GM19043 (cell line): ENCODE data around the gene CDH8.
"Not testable (repeated sequence)": the region's sequence is repeated elsewhere in the genome, so short reads cannot be mapped to it uniquely, and the experiment has no call there.

Source experiments
- ATAC-seq: cut with Tn5 transposase; IDR thresholded peaks from one replicate; pipeline ENCODE4 v1.9.1; 2021; ENCODE audit warnings: low read depth; ENCODE audit not compliant: unreplicated experiment

CDH8 gene

DNA sequence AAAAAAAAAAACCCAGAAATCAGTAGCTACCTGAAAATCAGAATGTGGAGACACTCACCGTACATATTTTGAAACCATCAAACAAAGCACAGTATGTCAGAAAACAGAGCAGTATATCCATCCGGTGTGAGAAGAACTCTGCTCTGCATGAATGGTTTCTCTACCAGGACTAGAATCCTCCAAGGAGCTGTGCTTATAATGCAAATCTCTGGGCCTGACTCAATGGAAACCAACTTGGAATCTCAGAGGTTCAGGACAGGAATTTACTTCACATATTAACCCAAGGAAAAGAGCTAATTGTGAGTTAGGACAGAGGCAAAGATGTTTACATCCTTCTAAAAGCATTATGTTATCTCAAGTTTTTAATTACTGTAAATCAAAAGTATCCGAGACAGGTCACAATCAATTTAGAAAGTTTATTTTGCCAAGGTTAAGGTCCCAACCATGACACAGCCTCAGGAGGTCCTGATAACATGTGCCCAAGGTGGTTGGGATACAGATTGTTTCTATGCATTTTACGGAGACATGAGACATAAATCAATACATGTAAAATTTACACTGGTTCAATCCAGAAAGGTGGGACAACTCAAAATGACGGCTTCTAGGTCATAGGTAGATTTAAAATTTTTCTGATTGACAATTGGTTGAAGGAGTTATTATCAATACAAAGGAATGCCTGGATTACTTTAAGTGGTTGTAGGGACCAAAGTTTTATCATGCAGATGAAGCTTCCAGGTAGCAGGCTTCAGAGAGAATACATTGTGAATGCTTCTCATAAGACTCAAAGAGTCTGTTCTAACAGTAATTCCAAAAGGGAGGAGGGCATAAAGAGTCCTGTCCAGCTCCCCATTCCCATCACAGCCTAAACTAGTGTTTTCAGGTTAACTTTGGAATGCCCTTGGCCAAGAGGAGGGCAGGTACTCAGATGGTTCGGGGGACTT lies 164.1 kb downstream of the CDH8 start:
- no peak for ATAC-seq

DNA sequence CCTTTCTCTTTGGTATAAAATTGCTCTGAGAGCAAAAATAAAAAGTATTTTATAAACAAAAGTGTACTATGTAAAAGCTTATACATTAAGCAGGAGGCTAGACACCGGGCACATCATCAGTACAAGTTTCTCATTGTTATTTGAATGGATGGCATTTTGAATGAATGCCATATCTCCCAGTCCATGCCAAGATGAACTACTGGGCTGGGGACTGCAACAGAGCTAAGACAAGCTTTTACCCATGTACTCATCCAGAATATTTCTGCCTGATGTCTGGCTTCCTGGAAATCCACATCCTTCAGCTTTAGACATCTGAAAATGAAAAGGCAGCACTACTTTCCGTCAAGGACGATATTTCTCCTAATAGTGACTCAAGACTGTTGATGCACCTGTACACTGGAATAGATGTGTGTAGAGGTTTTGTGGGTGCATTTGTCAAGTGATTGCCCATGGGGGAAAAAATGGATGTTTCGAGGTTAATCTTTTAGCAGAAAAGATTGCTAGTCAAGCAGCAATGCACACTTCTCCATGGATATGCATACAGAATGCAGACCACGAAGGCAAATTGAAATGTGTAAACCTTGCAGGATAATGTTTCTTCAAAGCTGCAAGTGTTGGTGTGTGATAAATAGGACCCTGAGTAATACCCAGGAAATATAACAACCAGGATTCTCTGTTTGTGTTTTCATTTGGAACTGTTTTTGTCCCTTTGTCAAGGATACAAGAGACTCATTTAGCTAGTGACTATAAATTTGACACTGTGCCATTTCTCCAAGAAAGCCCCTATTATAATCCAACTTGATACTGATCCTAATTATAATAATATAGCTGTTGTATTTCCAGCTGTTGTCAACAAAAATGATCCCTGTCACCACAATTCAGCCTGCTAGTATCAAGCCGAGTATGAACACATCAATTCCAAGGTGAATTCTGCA lies 173.8 kb downstream of the CDH8 start:
- ATAC-seq = no peak

DNA sequence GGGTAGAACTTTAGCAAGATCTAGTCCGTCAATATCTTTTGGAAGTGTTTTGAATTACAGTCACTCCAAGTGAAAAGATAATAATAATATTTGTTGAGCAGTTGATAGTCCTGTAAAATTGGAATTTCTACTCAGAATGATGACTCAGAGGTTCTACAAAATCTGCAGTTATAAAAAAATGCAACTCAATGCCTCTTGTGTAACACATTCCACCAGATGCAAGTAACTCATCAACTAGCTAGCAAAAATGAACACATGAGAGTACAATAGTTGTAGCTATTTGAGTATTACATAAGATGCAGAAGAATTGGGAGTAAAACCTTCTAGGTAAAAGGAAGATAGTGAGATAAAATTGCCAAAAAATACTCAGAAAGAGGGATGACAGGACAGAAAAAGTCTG lies 177.2 kb downstream of the CDH8 start:
- no peak for ATAC-seq

DNA sequence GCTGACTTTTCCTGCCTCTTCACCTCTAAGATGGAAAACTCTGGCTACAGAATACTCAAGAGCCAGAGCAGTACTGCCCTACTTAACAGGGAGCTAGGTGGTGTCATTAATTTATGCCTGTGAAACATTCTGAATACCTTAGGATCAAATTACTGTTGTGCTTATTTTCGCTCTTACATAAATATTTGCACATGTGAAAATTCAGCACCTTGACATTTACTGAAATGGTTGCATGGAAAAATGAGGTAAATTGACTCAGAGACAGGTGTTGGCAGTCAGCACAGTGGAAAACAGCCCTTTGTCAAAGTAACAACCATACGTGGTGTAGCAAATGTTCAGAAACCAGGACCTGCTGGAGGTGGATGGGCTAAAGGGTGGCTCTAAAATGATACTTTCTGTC lies 193.6 kb downstream of the CDH8 start:
- ATAC-seq = no peak

DNA sequence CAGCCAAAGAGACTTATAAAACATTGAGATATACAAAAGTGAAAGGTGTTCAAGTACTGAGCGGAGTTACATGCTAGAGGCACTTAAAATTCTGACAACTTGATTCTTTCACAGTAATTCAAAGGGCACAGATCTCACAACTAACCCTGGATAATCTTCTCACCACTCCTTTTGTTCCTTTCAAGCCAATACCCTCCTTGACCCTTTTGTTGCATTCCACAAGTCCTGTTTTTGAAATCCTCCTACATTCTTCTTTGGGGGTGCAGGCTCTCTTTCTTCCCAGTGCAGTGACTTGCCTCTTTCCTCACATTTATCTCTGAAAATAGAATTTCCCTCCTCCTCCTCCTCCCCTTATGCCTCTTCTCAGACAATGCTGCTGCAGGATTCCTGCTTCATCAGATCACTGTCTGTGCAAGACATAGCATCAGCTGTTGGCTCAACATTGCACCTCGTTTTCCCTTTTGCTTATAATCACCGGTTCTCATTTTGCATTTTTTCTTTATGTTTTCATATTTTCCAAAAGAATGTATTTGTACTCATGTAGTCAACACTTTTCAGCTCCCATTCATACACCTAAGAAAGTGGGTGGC lies 199.3 kb downstream of the CDH8 start:
- ATAC-seq = no peak

DNA sequence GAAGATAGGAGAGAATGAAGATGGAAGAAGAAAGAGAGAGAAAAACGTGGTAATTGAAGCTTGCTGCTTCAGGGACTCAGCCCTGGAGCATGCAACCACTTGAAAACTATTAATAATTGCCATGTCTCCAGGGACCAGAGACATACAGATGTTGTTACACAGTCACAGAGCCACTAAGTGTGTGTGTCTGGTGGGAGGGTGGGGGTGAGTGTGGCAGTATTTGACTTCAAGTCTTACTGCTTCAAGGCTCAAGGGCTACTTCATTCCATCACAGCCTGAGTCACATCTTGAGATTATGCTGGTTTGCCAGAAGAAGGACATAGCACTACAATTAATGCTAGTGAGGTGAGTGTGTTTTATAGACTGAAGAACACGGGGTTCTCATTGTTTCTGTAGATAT lies 202.2 kb downstream of the CDH8 start:
- no peak for ATAC-seq

DNA sequence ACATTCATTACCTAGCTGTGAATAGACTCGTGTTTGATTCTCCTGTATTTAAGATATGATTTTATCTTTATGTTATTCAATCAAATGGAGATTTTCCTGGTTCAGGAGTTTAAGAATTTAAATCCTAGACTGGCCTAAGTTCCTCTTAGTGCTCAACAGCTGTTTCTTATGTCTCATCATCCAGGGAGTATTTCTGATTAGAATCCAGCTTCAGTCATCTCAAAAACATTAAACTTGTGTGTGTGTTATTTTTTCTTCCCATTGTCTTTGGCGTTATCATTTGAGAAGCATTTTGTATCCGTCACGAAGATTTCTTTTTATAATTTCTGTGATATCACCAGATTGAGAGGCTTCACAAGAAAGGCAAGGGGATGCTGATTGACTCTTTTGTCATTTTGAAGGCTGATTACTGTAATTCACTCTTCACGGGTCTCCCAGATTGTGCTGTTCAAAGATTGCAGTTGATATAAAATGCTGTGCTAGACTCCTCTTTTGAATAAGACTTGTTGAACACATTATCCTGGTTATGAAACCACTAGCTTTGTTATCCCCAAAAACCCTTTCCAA lies 204.8 kb downstream of the CDH8 start:
- ATAC-seq = no peak

DNA sequence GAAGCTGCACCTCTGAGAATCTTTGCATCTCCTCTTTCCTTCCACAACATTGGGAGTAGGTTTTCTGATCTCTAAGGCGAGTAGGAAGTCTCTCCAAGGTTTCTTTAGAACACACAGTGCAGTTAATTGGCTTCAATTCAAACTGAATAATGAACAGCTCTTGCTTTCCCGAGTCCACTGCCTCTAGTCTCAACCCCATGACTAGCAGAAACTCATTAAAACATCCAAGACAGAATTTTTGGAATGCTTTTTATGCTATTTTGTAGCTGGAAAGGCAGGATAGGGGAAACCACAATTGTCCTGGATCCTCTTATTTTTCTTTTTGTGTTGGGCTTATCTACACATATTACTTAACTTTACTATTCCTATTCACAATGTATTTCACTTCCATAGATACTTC lies 206.6 kb downstream of the CDH8 start:
- ATAC-seq = no peak

DNA sequence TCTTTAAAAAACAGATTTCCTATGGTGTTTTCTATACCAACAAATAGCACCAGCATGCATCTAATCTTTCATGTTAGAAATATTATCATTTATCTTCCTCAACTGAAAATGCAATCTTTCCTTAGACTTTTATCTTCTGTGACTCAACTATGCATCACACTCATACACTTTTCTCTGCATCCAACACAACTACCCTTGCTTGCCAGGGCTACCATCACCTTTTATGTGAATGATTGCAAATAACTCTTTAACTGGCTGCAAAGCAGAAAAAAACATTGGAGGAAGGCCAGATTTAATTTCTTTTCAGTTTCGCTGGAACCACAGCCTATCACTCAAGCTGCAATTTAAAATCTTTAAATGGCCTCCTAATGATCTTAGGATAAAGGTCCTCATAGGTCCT lies 212.9 kb downstream of the CDH8 start:
- ATAC-seq = no peak

DNA sequence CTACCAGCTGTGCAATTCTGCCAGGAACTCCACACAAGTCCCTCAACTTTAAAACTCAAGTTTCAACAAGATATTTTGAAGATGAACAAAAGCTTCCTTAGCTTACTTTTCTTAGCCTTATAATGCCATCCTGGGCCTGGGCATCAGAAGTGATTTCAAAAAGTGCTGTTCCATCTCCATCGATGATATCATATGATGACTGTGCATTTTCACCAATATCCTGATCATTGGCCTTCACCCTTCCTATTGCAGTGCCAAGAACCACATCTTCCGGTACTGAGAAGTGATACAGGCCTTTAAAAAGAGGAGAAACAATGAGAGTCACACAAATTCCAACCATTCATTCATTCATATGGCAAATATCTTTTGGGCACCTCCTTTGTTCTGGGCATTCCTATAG lies 215.4 kb downstream of the CDH8 start:
- no peak for ATAC-seq

DNA sequence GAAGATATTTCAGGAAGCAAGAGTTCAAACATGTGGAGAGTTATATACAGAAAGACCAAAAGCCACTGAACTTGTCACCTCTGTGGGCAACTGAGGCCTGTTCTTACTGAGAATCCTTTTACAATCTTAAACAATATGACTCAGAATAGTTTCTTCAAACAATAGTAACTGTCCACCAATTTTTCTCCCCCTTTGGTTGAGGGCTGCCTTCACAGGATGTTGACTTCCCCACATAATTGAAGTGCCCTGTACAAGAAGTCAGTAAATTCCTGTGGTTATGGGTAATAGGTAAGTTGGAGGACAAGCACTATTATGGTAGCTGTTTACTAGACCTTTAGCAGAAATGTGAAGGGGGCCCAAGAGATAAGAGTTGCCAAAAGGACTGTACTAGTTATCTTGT lies 215.8 kb downstream of the CDH8 start:
- ATAC-seq = no peak

DNA sequence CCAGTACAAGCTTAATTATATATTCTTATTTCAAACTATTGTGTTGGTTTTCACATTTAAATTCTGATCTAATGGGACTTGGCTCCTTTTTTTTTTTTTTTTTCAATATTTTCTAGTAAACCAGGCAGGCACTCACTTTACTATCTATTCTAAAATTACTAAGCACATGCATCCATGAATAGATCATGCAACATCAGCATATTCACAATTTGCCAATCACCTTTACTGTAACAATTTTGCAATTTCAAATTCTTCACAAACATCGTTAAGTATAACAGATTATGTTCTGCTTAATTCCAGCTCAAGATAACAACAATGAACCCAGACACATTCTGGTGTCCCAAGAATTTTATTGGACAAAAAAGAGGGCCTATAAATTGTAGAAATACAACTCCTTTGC lies 217.4 kb downstream of the CDH8 start:
- no peak for ATAC-seq

DNA sequence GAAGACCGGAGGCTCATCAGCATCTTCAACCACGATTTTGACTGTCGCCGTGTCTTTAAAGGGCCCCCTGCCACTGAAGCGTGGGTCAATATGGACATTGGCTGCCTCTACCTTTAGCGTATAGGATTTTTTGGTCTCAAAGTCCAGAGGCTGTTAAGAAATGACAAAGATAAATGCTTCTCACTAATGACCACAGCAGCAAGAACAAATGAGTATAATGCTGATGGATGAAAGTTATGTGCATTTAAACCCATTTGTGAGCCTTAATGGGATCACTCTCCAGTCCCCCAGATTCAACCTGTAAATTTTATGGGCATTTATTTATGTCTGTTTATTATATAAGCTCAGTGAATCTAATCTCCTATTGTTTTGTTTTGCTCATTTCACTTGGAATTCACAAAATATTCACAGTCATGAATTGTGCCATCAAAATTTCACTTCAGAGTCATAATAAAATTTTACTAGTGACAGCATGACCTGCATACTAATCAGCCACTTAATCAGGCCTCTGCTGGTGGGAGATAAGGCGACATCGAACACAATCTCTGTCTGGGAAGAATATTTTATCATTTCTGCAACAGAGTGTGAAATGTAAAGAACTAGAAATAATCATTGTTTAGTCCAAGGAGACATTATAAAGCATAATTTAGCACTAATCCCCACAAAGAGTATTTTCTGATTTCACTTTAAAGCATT lies 218.5 kb downstream of the CDH8 start:
- ATAC-seq = no peak

DNA sequence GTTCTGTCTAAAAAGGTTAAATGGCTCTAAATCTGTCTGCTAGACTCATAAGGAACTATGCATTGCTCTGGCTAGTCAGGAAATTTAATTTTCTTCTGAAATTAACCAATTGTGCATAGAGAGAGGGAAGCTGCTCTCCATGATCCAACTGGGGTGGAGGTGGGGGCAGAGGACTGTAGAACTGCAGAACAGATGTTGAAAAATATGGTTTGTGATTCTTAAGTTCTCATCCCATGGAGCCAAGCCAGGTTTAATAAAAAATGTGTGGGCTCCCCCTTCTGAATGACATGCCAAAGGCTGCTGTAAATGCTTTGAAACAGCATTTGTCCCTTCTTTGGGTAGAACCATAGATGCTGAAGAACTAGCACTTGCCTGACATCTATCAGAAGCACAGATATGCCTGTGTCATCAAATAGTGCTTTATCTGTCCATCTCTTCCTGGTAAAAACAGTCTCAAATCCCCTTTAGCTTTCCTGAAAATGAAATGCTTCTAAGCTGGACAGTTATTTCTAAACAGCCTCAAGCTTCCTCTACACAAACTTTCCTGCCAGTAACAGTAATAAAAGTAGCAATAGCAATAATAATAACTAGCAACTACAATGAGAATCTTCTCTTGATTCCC lies 221.4 kb downstream of the CDH8 start:
- no peak for ATAC-seq

DNA sequence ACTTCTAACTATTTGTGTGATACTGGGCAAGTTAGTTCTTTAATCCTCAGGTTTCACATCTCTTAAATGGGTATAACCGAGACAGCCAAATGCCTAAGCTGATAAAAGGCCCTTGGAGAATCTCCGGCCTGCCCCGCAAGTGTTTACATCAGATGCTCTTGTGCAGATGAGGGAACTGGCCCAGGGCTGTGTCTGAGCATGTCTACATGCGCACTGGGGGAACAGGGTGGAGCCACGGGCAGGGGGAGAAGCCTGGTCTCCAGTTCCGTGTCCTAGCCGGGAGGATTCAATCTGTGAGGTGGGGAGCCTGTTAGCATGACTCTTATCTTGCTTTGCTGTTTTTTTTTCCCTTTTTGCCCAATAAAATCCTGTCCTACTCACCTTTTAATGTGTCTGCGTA lies 222.9 kb downstream of the CDH8 start:
- ATAC-seq = no peak

DNA sequence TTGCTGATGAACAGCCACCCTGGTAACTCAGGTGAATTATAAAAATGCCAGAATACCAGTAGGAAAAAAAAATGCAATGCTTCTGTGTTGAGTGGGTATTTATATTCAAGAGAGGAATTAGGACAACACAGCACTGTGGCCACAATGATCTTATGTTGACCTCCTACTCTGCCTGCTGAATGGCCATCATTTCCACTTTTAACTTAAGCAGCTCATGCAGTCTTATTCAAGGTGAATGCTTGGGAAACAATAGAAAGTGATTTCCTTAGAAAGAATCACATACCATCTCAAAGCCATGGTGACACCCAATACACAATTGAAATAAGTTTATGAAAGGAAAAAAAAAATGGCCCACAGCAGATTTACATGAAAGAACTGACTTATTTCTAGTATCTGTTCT lies 224.0 kb downstream of the CDH8 start:
- ATAC-seq = no peak

DNA sequence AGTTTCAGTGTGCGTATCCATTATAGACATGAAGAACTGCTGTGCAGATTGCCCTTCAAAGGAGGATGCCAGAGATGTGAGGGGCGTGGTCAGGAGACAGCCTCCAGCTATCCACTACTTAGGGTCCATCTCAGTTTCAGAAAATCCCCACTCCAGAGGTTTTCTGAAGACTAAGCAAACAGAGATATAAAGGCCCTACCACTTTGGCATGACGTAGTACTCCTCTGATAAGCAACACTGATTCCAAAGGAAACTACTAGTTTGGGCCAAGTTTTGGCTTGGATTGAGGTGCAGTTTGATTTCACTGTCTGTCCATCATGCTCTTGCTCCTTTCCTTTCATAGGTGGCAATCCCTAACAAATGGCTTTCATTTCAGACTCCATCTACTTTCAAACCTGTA lies 228.7 kb downstream of the CDH8 start:
- ATAC-seq = no peak

DNA sequence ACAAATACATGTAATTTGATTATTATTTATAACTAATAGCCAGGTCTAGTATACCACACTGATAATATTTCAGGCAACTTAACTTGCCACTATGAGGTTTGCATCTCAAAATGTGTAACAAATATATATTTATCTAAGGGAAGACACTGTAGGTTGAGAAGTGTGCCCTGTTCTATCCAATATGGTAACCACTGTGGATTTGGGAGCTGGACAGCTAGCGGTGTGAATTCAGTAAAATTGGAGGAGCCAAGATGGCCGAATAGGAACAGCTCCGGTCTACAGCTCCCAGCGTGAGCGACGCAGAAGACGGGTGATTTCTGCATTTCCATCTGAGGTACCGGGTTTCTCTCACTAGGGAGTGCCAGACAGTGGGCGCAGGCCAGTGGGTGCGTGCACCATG lies 235.0 kb downstream of the CDH8 start:
- ATAC-seq = not testable (repeated sequence)

DNA sequence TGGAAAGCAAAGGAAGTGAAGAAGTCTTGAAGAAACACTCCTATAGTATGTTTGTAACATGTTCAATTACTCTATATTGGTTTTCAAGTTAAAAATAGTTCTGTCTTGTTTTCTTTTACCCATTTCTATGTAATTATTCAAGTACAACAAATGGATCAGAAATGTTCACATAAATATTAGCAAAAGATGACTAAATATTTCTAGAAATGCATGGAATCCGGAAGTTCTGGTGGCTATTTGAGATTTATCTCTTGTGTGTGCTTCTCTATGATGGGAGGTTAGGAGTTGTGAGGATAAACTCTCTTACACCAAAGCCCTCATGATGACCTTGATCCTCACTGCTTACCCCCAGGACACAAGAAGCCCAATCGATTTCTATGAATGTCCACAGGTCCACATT lies 237.5 kb downstream of the CDH8 start:
- ATAC-seq = no peak

DNA sequence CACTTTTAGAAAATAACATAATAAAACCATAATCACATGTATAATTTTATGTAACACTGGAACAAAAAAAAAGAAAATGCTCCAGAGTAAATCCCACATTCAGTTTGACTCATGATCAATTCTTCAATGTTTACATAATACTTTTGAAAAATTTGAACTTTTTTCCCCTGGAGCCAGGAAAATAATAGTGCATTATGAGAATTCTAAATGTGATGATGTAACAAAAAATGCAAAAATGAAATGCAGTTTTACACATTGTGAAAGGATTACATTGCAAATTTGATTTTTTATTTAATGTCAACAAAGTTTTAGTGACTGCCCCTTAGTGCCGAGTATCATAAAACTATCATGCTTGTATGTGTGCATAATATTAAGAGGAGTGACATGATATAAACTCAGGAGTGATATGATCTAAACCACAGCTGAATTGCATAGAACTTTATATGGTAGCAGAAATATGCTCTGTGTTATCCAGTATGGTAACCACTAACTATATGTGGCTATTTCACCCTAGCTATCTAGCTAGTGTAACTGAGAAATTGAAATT lies 238.2 kb downstream of the CDH8 start:
- ATAC-seq = no peak
